ENCODE data around the gene COL20A1.

DNA sequence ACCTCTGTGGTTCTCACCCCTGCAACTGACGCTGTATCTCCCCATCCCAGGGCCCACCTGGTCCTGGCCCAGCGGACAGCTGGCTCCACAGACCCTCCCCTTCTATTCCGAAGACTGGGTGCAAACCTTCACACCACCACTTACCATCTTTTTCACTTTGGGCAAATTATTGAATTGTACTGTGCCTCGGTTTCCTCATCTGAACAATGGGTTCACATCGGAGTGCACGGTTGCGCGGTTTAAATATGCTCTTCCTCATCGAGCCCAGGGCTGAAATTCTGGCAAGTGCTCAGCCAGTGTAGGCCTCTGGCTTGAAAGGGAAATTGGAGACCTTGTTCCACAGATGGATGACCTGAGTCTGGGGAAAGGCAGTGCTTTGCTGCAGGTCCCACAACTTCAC is 23.3 kb upstream of the COL20A1 start:
- TF ChIP-seq, protein P1, sequence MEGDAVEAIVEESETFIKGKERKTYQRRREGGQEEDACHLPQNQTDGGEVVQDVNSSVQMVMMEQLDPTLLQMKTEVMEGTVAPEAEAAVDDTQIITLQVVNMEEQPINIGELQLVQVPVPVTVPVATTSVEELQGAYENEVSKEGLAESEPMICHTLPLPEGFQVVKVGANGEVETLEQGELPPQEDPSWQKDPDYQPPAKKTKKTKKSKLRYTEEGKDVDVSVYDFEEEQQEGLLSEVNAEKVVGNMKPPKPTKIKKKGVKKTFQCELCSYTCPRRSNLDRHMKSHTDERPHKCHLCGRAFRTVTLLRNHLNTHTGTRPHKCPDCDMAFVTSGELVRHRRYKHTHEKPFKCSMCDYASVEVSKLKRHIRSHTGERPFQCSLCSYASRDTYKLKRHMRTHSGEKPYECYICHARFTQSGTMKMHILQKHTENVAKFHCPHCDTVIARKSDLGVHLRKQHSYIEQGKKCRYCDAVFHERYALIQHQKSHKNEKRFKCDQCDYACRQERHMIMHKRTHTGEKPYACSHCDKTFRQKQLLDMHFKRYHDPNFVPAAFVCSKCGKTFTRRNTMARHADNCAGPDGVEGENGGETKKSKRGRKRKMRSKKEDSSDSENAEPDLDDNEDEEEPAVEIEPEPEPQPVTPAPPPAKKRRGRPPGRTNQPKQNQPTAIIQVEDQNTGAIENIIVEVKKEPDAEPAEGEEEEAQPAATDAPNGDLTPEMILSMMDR (IDR thresholded peaks at IDR 0.05; ENCODE audit: low read depth, low read length) = no peak
- TF ChIP-seq POLR2A (IDR thresholded peaks at IDR 0.05; ENCODE audit: extremely low read depth, insufficient read length) = no peak
- TF ChIP-seq, protein P2, sequence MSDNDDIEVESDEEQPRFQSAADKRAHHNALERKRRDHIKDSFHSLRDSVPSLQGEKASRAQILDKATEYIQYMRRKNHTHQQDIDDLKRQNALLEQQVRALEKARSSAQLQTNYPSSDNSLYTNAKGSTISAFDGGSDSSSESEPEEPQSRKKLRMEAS (IDR thresholded peaks at IDR 0.05; ENCODE audit: low read depth, low read length) = no peak

Measured in NB4 (cell line).